Measurements from ENCODE around the gene HNF1B.

DNA sequence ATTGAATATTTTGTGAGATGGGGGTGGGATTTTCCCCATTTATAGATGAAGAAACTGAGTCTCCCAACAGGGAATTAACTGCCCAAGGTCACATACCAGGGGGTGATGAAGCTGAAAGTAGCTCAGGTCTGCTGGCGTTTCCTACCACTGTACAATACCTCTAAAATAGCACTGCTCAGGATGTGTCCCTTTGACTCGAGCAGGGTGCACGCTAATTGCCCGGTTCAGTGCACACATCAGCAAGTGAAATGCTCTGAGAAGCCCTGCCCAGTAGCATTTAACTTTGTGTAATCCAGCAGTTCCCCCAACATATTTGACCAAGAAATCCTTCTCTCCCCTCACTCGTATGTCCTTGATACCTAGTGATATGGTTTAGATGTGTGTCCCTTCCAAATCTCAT, 51.5 kb downstream of the HNF1B start:
- TF ChIP-seq GATA2 (IDR thresholded peaks at IDR 0.05; ENCODE audit: low read depth, low read length) = no peak
- no peak for TF ChIP-seq GATA3 (IDR thresholded peaks at IDR 0.05; ENCODE audit: low read depth, low read length)
